ENCODE measurements around the gene NPPC. TPM values are rescaled to one million over a fixed set of nuclear protein-coding genes. Genes with fewer than 3 reads are reported as not detected.

NPPC gene
- total RNA-seq, 1 experiment from 2014 or later: 0.98 TPM

GRCh38 chr2:231925303-231926179, 655 bp downstream of the NPPC start (continued):
- TF ChIP-seq ZSCAN18 (CRISPR knock-in tag; IDR thresholded peaks at IDR 0.05) (no peak), ESRRA (CRISPR knock-in tag; IDR thresholded peaks at IDR 0.05; ENCODE audit: borderline replicate concordance) (no peak), ZNF121 (CRISPR knock-in tag; IDR thresholded peaks at IDR 0.05) (no peak)
- TF ChIP-seq, protein P1, sequence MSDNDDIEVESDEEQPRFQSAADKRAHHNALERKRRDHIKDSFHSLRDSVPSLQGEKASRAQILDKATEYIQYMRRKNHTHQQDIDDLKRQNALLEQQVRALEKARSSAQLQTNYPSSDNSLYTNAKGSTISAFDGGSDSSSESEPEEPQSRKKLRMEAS (CRISPR knock-in tag; IDR thresholded peaks at IDR 0.05): no peak; the same call in none of the 2 replicates
- TF ChIP-seq, protein P2, sequence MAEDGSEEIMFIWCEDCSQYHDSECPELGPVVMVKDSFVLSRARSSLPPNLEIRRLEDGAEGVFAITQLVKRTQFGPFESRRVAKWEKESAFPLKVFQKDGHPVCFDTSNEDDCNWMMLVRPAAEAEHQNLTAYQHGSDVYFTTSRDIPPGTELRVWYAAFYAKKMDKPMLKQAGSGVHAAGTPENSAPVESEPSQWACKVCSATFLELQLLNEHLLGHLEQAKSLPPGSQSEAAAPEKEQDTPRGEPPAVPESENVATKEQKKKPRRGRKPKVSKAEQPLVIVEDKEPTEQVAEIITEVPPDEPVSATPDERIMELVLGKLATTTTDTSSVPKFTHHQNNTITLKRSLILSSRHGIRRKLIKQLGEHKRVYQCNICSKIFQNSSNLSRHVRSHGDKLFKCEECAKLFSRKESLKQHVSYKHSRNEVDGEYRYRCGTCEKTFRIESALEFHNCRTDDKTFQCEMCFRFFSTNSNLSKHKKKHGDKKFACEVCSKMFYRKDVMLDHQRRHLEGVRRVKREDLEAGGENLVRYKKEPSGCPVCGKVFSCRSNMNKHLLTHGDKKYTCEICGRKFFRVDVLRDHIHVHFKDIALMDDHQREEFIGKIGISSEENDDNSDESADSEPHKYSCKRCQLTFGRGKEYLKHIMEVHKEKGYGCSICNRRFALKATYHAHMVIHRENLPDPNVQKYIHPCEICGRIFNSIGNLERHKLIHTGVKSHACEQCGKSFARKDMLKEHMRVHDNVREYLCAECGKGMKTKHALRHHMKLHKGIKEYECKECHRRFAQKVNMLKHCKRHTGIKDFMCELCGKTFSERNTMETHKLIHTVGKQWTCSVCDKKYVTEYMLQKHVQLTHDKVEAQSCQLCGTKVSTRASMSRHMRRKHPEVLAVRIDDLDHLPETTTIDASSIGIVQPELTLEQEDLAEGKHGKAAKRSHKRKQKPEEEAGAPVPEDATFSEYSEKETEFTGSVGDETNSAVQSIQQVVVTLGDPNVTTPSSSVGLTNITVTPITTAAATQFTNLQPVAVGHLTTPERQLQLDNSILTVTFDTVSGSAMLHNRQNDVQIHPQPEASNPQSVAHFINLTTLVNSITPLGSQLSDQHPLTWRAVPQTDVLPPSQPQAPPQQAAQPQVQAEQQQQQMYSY (CRISPR knock-in tag; IDR thresholded peaks at IDR 0.05): 0 out of 2 replicates have a peak, but pooled peaks have one; percentile 17
- TF ChIP-seq, protein P3, sequence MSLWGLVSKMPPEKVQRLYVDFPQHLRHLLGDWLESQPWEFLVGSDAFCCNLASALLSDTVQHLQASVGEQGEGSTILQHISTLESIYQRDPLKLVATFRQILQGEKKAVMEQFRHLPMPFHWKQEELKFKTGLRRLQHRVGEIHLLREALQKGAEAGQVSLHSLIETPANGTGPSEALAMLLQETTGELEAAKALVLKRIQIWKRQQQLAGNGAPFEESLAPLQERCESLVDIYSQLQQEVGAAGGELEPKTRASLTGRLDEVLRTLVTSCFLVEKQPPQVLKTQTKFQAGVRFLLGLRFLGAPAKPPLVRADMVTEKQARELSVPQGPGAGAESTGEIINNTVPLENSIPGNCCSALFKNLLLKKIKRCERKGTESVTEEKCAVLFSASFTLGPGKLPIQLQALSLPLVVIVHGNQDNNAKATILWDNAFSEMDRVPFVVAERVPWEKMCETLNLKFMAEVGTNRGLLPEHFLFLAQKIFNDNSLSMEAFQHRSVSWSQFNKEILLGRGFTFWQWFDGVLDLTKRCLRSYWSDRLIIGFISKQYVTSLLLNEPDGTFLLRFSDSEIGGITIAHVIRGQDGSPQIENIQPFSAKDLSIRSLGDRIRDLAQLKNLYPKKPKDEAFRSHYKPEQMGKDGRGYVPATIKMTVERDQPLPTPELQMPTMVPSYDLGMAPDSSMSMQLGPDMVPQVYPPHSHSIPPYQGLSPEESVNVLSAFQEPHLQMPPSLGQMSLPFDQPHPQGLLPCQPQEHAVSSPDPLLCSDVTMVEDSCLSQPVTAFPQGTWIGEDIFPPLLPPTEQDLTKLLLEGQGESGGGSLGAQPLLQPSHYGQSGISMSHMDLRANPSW (CRISPR knock-in tag; conservative IDR thresholded peaks at IDR 0.05; ENCODE audit: low read depth): no peak

- H3K4me1 Mint-ChIP-seq: peaks cover 15% of the 10 kb centered on the region
- no peak for TF ChIP-seq NFE2L1 (CRISPR knock-in tag; IDR thresholded peaks at IDR 0.05)
- no peak for TF ChIP-seq GABPB1 (CRISPR knock-in tag; IDR thresholded peaks at IDR 0.05)
- TF ChIP-seq, protein P4, sequence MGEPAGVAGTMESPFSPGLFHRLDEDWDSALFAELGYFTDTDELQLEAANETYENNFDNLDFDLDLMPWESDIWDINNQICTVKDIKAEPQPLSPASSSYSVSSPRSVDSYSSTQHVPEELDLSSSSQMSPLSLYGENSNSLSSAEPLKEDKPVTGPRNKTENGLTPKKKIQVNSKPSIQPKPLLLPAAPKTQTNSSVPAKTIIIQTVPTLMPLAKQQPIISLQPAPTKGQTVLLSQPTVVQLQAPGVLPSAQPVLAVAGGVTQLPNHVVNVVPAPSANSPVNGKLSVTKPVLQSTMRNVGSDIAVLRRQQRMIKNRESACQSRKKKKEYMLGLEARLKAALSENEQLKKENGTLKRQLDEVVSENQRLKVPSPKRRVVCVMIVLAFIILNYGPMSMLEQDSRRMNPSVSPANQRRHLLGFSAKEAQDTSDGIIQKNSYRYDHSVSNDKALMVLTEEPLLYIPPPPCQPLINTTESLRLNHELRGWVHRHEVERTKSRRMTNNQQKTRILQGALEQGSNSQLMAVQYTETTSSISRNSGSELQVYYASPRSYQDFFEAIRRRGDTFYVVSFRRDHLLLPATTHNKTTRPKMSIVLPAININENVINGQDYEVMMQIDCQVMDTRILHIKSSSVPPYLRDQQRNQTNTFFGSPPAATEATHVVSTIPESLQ (CRISPR knock-in tag; IDR thresholded peaks at IDR 0.05): no peak
- TF ChIP-seq FOXP1 (CRISPR knock-in tag; IDR thresholded peaks at IDR 0.05; ENCODE audit: borderline replicate concordance): no peak
- no peak for TF ChIP-seq EMX1 (CRISPR knock-in tag; IDR thresholded peaks at IDR 0.05)
- no peak for TF ChIP-seq CTCF (IDR thresholded peaks at IDR 0.05)
- TF ChIP-seq, protein P5, sequence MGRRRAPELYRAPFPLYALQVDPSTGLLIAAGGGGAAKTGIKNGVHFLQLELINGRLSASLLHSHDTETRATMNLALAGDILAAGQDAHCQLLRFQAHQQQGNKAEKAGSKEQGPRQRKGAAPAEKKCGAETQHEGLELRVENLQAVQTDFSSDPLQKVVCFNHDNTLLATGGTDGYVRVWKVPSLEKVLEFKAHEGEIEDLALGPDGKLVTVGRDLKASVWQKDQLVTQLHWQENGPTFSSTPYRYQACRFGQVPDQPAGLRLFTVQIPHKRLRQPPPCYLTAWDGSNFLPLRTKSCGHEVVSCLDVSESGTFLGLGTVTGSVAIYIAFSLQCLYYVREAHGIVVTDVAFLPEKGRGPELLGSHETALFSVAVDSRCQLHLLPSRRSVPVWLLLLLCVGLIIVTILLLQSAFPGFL (CRISPR knock-in tag; IDR thresholded peaks at IDR 0.05; ENCODE audit: borderline replicate concordance): no peak
- no peak for TF ChIP-seq SP1 (CRISPR knock-in tag; conservative IDR thresholded peaks at IDR 0.05)
- TF ChIP-seq ATF3 (CRISPR knock-in tag; conservative IDR thresholded peaks at IDR 0.05): no peak
- no peak for TF ChIP-seq IRF1 (CRISPR knock-in tag; IDR thresholded peaks at IDR 0.05)
- TF ChIP-seq FOXK1 (CRISPR knock-in tag; IDR thresholded peaks at IDR 0.05): no peak
- TF ChIP-seq ZNF396 (CRISPR knock-in tag; IDR thresholded peaks at IDR 0.05; ENCODE audit: borderline replicate concordance): no peak
- TF ChIP-seq GTF2I (CRISPR knock-in tag; conservative IDR thresholded peaks at IDR 0.05): no peak
- H3K27ac Mint-ChIP-seq: no peak overlapping the region
- ATAC-seq (peak; percentile 3; the same call in 1 of the 2 replicates), DNase-seq (ENCODE audit: low spot score) (no peak)
- H3K4me3 Mint-ChIP-seq: peak overlapping the region; percentile 49
- H3K27me3 Mint-ChIP-seq (ENCODE audit: low read depth): peaks cover 58% of the 10 kb centered on the region
- H3K36me3 Mint-ChIP-seq: no peaks in the 10 kb centered on the region
- CTCF ChIA-PET: interaction anchor here (0.6 to 7.4 kb wide), 54 partner anchors 8 to 597 kb away, joined by 3 to 80 read pairs (median 4); partner anchors contain the start of genes COPS7B and DIS3L2
- H3K9me3 Mint-ChIP-seq: no peaks in the 10 kb centered on the region
- POLR2A ChIA-PET: interaction anchor here (0.6 to 1.0 kb wide), 2 partner anchors 15 to 125 kb away, joined by 3 read pairs; no protein-coding TSS in a partner anchor
These were observed 1.3 kb downstream of the NPPC start for GRCh38 chr2:231924889-231925275.
